Activated T-helper 9 cell treated with anti-CD3 and anti-CD28 coated beads, Interleukin-2, amount 50 U/mL, for 16 hours (primary cell): ENCODE measurements around the gene STPG2.
"Not testable (repeated sequence)": the region's sequence is repeated elsewhere in the genome, so short reads cannot be mapped to it uniquely, and the experiment has no call there.

Experiments
- DNase-seq: peaks from one replicate; pipeline ENCODE4 v3.0.0-alpha.2; 2020; ENCODE audit warnings: low read depth

The STPG2 gene

DNA sequence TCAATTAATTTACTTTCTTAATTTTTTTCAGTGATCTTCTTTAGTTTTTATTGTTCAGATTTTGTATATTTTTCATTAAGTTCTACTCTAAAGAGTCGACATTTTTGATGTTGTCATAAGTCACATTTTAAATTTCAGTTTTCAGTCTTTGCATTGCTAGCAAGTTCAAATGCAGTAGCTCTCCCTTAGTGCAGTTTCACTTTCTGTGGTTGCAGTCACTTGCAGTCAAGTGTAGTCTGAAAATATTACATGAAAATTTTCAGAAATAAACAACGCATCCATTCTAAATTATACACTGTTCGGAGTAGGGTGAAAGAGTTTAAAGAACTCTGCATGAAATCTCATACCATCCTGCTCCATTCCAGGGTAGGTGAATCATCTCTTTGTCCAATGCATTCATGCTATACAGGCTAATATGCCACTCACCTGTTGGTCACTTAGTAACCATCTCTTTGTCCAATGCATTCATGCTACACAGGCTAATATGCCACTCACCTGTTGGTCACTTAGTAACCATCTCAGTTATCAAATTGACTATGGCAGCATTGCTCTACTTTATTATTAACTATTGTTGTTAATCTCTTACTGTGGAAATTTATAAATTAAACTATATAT, 356.9 kb downstream of the STPG2 start:
- no peak for DNase-seq

- DNase-seq = no peak
Observed at GRCh38 chr4:97778174-97778573, 365.1 kb downstream of the STPG2 start.

- no peak for DNase-seq
Observed at GRCh38 chr4:97774347-97774989, 368.8 kb downstream of the STPG2 start.

GRCh38 chr4:97770222-97770621, 373.1 kb downstream of the STPG2 start:
- DNase-seq = no peak

DNA sequence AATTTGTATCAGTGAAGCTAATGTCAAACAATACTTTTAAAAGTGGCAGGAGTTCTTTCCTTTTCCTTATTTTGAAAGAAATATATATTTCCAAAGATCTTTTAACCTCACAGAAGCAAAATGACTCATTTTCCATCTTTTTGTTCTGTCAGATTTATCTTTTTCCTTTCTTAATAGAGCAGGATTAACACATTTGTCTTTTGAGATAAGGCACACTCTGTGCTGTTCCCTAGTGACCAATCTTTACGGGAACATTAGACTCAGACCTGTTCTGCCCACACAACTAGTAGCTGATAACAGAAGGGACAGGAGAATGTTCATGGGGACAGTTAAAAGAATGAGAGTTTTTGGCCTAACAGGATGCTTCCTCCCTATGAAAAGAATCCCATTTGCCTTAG, 381.2 kb downstream of the STPG2 start:
- DNase-seq = no peak

DNA sequence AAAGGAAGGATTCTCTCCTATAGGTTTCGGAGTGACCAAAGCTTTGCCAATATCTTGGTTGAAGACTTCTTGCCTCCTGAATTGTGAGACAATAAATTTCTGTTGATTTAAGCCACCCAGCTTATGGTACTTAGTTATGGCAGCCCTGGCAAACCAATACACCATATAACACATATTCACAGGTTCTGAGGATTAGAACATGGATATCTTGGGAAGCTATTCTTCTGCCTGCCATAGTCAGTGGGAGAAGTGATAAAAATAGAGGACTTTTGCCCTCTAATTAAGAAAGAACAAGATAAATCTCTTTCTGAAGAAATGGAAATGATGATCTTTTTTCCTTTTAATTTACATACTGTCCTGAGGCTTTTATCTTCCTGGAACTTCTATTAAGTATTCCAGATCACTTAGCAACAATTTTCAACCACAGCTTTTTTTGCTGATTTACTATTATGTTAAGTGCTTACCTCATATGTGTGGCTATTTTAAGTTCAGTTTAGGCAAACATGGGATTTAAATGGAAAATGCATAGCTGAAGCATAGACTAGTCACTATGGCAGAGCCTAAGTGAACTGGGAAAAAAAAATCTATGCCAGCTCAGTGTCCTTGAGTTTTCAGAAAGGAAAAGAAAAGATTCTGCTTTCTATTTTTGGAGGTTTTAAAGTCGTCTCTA, 381.7 kb downstream of the STPG2 start:
- DNase-seq = no peak

DNA sequence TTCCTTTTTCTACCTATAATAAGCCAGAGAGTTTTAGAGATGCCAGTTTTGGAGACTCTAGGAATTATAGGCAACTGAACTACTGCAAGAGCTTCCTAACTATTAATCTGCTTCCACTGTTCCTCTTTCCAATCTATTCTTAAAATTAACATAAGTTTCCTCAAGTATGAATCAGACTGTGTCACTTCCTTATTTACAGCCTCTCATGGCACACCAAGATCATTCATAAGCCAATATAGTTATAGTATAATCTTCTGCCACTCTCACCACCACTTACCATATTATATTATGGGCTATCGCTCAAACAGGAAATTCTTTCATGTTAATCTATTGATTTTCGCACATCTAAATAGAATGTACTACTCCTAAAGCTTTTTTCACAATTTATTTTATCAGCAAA, 383.5 kb downstream of the STPG2 start:
- no peak for DNase-seq

DNA sequence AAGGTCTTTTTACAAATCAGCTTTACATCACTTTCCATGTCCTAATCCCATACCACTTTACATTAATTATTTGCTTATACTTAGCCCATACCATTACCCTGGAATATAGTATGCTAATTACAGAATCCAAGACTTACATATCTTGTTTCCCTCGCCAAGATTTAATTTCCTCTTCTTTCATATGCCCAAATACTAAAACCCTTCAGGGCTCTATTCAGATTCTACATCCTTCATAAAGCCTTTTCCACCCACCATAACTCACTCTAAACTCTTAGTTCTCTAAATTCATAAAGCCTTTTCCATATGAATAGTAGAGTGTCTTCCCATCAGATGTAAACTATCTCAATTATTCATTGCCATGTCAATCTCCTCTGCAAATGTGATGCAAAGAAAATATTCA, 390.7 kb downstream of the STPG2 start:
- DNase-seq = no peak

DNA sequence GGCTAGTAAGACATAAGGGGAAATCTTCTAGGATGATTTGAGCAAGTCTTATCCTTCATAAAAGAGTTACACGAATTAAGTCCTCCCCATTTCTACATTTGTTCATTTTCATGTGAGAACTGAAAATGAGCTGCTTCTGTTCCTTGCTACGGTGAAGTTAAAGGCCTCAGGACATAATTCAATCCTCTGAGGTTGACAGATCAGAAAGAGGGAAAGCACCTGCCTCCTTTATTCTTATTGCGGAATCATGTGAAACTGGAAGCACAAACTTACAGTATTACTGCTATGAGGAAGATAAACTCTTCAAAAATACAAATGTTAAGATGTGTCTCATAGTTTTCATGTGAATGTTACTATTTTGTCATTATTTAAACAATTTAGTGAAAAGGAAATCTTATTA, 395.3 kb downstream of the STPG2 start:
- DNase-seq = no peak

DNA sequence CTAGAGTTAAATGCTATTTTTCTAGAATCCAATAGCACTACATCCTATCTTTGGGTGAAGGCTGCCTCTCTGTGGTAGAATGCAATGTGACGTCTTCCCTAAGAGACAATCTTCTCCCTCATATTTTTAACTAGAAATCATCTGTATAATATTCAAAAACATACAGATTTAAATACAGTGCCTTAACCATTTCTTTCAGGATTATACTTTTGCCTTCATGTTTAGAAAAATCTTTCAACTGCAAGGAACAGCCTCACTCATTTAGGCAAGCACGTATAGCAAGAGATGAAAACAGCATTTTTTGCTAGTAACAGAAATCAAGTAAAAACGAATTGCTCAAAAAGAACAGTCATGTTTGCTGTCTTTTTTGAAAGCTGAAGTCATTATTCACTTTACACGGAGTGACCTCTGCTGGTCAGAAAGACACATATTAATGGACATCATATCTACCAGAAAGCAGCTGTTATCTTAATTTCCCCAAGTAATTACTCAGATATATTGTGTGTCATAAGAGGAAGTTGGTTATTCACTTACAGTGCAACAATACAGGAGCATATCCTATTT, 422.3 kb downstream of the STPG2 start:
- no peak for DNase-seq

DNA sequence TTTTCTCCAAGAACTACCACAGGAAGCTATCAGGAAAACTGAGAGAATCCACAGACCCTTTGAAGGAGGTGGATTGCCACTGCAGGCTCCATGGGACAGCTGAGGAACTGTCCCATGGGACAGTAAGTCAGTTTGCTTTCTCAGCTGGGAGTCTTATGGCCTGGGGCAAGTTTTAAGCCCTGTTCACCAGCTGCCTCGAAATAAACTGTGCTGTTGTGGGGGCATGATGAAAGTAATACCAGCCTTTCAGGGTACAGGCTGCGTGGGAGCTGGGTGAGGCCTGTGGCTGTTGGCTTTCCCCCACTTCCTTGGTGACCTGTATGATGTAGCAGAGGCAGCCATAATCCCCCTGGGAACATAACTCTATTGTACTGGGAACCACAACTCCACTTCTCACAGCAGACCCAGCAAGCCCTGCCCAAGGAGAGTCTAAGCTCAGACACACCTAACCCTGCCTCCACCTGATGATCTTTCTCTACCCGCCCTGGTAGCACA, 452.1 kb downstream of the STPG2 start:
- no peak for DNase-seq

DNA sequence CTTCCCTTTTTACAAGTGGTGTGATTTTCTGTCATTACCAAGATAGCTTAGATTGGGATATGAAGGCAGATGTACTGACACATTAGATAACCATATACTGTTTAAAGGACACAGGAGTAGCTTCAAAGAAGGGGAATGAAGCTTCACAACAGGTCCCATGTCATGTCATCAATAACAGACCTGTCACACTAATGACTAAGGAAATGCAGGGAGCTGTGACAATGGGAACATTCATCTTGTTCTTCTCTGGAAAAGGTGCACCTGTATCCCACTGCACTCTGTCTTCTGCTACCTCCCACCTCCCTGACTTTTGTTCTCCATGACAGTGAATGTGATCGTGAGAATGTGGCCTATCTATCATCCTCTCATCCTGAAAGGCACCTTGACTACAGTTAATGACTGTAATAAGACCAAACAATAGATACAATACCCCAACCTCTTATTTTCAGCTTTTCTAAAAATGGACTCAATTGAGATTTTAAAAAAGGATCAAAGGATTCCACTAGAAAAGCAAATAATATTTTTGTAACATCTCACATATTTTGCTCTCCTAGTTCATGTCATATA, 472.5 kb downstream of the STPG2 start:
- no peak for DNase-seq

- DNase-seq = no peak
Observed at GRCh38 chr4:97665553-97665952, 477.7 kb downstream of the STPG2 start.

GRCh38 chr4:97664741-97665140, 478.5 kb downstream of the STPG2 start:
- DNase-seq = no peak

DNA sequence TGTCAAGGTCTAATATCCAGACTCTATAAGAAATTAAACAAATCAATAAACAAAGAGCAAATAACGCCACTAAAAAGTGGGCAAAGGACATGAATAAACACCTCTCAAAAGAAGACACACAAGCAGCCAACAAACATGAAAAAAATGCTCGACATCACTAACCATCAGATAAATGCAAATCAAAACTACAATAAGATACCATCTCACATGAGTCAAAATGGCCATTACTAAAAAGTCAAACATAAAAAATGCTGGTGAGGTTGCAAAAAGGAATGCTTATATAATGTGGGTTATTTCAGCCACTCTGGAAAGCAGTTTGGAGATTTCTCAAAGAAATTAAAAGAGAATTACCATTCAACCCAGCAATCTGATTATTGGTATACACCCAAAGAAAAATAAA, 481.1 kb downstream of the STPG2 start:
- no peak for DNase-seq

- DNase-seq = no peak
Observed at GRCh38 chr4:97656044-97656720, 487.1 kb downstream of the STPG2 start.

DNA sequence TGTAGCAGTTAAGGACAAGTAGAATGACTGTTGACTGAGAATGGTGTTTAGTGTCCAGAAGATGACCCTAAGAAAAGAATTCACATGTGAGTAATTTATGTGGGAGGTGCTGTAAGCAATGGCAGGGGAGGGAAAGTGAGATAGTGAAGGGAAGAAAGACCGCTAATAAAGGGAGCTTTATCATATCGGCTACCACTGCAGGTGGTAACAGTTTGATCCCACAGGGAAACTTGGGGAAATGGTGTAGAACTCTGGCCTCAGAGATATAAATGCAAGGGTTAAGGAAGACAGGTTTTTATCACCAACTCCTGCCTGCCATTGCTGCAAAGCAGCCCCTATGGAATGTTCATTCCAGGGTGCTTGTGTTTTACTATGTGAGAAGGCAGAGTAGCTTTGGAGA, 489.6 kb downstream of the STPG2 start:
- no peak for DNase-seq

DNA sequence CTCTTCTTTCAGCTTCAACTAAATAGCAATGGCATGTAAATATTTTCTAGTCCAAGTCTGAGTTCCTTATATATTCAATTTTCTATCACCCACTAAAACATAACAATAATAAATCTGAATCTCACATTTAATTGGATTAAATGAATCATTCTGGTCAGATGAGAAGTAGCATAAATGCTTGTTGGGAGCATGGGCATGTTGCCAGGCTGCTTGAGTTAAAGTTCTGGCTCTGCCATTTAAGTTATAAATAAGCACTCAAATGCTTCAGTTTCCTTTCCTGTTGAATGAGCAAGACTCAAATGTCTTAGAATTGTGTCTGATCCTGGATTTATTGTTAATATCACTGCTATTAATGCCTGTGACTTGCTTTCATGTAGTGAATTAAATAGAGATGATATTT, 496.3 kb downstream of the STPG2 start:
- no peak for DNase-seq

DNA sequence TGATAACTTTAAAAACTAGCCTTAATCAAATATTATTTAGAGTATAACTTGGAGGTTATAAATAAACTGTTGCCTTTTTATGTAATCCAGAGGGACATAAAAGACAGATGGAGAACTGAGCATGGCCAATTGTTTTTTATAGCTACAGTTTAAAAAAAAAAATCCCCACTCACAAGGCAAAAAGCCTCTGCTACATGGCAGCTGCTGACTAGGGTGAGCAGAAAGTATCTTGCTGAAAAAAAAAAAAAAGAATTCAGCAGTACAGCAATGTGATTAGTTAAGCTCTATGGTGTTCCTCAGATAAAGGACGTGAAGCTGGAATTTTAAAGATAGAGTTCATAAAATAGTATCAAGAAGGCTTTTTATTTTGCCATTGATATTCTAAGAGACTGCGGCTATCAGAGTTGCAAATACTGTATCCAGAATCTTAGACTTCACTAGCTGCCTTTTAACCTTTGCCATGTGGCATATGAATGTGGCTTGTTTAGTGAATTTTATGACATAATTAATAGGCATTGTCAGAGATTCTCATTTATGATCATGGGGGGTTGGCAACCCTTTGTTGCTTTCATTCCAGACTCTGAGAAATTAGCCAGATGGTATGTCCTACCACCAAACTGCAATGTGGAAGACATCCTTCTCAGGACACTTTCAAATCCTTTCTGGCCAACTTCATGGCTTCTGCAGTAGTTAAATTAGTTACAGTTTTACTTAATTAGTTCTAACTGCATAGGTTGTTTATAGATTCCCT, 498.0 kb downstream of the STPG2 start:
- no peak for DNase-seq

- no peak for DNase-seq
Observed at GRCh38 chr4:97643179-97643578, 500.1 kb downstream of the STPG2 start.

GRCh38 chr4:97639961-97640360, 503.3 kb downstream of the STPG2 start:
- DNase-seq = no peak

GRCh38 chr4:97633831-97634230, 509.4 kb downstream of the STPG2 start:
- DNase-seq = not testable (repeated sequence)
